HG03025 (cell line): ENCODE data around the gene CFAP97D1.

ENCODE experiments used
- ATAC-seq: cut with Tn5 transposase; IDR thresholded peaks from one replicate; pipeline ENCODE4 v1.9.1; 2021; ENCODE audit warnings: mild to moderate bottlenecking, moderate library complexity; ENCODE audit not compliant: unreplicated experiment, low FRiP score

Gene CFAP97D1

GRCh38 chr17:43767053-43767712 lies 13.1 kb upstream of the CFAP97D1 start:
- no peak for ATAC-seq

GRCh38 chr17:43767713-43768059 lies 12.5 kb upstream of the CFAP97D1 start:
- ATAC-seq = no peak

- no peak for ATAC-seq
Measured at GRCh38 chr17:43768382-43768781, 11.9 kb upstream of the CFAP97D1 start.

GRCh38 chr17:43768943-43769342 lies 11.3 kb upstream of the CFAP97D1 start:
- ATAC-seq = no peak

- ATAC-seq = no peak
Measured at GRCh38 chr17:43769426-43769825, 10.8 kb upstream of the CFAP97D1 start.

- no peak for ATAC-seq
Measured at GRCh38 chr17:43769859-43770258, 10.4 kb upstream of the CFAP97D1 start.

GRCh38 chr17:43770957-43771356 lies 9.3 kb upstream of the CFAP97D1 start:
- no peak for ATAC-seq

GRCh38 chr17:43771463-43771862 lies 8.8 kb upstream of the CFAP97D1 start:
- ATAC-seq = no peak

- ATAC-seq = no peak
Measured at GRCh38 chr17:43772877-43773648, 7.2 kb upstream of the CFAP97D1 start.

- ATAC-seq = no peak
Measured at GRCh38 chr17:43774304-43775250, 5.7 kb upstream of the CFAP97D1 start.

- ATAC-seq = no peak
Measured at GRCh38 chr17:43778337-43779144, 1.7 kb upstream of the CFAP97D1 start, which contains the start of gene DUSP3. DUSP3 (minus strand) TSS chr17:43778977; CDS start chr17:43778924, 53 bp downstream.

- ATAC-seq = no peak
Measured at GRCh38 chr17:43779145-43780125, 800 bp upstream of the CFAP97D1 start.

- no peak for ATAC-seq
Measured at GRCh38 chr17:43782913-43783680, 2.9 kb downstream of the CFAP97D1 start.

GRCh38 chr17:43784068-43784467 lies 3.8 kb downstream of the CFAP97D1 start:
- ATAC-seq = no peak

- no peak for ATAC-seq
Measured at GRCh38 chr17:43784628-43785101, 4.4 kb downstream of the CFAP97D1 start.

- no peak for ATAC-seq
Measured at GRCh38 chr17:43787728-43788127, 7.5 kb downstream of the CFAP97D1 start.

GRCh38 chr17:43788540-43788939 lies 8.3 kb downstream of the CFAP97D1 start:
- no peak for ATAC-seq

- no peak for ATAC-seq
Measured at GRCh38 chr17:43789482-43789881, 9.2 kb downstream of the CFAP97D1 start.
